NCI-H1048 (cell line): ENCODE results near the gene ADM2.
"Not testable (repeated sequence)": the region's sequence is repeated elsewhere in the genome, so short reads cannot be mapped to it uniquely, and the experiment has no call there.

Experiments
- DNase-seq: peaks from one replicate; lab custom pipeline; 2025; lab: John Stamatoyannopoulos, UW

Gene ADM2, protein sequence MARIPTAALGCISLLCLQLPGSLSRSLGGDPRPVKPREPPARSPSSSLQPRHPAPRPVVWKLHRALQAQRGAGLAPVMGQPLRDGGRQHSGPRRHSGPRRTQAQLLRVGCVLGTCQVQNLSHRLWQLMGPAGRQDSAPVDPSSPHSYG

DNA sequence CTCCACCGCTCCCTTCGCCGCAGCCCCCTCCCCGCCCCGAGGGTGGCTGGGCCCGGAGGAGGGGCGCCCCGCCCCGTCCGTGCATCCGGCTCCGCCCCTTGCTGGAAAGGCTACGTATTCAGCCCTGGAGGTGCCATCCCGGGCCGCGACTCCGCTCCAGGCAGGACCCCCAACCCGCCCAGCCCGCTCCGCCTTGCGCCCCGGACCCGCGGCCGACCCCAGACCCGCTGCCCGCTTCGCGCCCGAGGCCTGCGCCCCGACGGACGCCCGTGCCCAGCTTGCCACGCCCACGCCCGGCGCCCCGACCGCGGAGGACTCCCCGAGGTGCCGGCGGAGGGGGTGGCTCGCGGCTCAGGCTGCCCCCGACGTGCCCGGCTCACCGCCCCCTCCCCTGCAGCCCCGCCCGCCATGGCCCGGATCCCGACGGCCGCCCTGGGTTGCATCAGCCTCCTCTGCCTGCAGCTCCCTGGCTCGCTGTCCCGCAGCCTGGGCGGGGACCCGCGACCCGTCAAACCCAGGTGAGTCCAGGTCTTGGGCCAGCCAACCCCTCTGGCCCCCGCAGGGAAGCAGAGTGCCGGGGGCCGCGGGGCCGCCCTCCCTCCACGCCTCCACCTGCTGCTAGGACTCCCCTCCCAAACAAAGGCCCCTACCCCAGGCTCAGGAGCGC, at the start of gene ADM2:
Gene ADM2, plus strand, starts transcription at position 104 of the 667 bp plus-strand sequence. Its CDS starts 305 bp downstream, at position 409.
- no peak for DNase-seq

GRCh38 chr22:50432131-50432876, 49.0 kb upstream of the ADM2 start:
- DNase-seq: no peak

- DNase-seq: not testable (repeated sequence)
Measured at GRCh38 chr22:50432877-50433510, 48.3 kb upstream of the ADM2 start.

DNA sequence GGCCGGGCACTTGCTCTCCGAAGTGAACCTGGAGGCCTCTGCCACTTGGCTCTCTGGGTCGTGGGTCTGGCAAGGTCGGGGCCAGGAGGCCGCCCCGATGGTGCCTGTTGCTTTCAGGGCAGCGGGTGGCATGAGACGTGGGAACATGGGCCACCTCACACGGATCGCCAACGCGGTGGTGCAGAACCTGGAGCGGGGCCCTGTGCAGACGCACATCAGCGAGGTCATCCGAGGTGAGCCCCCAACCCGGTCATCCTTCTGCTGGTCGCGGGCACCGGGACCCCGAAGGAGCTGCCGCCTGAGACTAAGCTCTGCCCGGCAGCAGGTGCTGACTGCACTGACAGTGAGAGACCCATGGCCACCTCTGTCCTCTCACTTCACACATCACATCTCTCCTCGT, 46.5 kb upstream of the ADM2 start:
- DNase-seq: no peak

DNA sequence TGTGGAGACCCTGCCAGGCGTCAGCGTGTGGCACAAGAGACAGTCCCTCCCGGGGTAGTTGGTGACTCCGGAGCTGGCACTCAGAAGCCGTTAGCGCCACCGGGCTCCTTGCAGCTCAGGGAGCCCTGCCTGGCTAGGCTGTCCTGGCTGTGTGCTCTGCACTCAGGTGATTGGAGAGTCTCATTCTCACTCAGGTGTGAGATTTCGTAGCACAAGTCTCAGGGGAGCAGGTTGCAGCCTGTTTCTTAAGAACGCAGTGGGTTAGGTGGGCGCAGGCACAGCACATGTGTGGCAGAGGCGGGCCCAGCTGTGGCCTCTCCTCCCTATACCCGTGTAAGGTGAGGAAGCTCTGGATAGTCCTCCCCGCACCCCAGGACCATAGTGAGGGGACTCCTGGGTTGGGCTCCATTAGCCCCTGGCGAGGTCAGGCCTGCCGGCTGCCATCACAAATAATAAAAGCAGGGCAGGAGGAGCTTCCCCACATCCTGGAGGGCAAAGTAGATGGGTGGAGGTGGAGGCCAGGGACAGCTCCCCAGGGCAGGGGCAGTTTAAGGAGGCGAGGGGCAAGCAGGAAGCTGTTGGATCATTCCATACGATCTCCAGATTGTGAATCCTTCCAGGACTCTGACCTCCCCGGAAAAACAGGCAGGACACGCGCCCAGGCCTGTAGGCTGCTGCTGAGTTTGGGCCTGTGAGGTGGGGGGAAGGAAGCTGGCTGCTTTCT, 45.9 kb upstream of the ADM2 start:
- no peak for DNase-seq

DNA sequence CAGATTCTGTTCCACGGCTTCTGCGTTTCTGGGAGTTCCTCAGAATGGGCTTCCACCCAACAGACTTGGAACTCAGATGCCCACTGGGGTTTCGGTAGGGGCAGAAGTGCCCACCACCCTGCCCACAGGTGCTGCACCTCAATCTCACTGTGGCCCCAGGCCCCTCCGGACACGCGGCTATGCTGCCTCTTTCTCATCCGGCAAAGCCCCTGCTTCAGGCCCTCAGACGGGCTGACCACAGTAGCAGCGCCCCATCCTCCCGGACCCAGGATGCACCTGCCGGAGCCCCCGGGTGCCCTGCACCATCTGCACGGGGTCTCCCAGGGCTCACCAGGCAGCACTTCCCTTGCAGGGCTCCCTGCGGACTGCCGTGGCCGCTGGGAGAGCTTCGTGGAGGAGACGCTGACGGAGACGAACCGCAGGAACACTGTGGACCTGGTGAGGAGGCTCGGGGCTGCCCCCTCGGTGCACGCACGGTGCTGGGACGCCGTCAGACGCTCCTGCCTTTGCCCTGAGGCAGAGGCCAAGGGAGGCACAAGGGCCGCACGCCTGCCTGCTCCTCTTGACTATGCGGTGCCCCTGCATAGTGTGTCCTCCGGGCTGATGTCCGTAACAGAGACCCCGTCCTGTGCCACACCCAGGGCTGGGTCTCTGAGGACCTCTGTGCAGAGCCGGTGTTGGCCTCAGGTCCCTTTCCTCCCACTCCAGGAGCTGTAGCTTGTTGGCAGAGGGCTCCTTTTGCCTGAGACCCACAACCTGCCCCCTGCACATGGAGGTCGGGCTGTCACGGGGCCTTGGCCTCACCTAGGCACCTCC, 45.1 kb upstream of the ADM2 start:
- no peak for DNase-seq

- DNase-seq: no peak
Measured at GRCh38 chr22:50436841-50437341, 44.5 kb upstream of the ADM2 start.

GRCh38 chr22:50437511-50438304, 43.6 kb upstream of the ADM2 start:
- no peak for DNase-seq

DNA sequence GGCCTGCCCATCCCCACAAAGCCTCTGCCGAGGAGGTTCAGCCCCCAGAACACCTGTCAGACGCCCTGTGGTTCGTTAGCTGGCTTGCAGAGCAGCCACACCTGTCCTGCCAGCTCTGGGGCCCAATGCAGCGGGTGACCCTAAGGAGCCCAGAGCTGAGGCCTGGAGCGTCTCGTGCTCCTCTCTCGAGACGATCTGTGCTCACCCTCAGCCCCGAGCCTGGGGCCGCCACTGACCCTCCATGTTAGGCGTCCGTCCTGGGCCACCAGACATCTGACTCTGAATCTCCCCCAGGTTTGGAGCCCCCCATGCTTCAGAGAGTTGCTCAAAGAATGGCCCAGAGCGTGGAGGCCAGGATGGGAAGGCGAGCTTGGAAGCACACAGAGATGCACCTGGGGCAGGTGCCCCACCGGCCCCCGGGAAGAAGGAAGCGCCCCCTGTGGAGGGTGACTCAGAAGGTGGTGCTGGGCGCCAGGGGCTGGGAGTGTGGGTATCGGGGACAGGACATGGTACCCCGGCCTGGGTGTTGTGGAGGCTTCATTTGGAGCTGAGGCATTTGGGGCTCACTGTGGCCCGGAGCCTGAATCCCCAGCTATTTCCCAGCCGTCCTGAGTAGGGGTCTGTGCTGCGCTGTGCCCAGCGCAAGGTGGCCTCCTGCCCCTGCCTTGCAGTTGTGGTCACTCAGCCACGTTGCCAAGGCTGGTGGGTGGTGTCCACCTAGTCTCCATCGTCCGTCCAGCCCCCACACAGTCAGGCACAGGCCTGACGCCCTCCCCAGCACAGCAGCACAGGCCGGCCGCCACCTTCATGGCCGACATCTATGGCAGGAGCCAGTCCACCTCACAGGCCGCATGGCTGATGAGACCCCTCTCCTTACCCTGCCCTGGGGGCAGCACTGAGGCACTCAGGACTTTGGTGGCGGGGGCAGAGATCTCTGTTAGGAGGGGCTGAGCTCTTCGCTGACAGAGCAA, 42.8 kb upstream of the ADM2 start:
- no peak for DNase-seq

DNA sequence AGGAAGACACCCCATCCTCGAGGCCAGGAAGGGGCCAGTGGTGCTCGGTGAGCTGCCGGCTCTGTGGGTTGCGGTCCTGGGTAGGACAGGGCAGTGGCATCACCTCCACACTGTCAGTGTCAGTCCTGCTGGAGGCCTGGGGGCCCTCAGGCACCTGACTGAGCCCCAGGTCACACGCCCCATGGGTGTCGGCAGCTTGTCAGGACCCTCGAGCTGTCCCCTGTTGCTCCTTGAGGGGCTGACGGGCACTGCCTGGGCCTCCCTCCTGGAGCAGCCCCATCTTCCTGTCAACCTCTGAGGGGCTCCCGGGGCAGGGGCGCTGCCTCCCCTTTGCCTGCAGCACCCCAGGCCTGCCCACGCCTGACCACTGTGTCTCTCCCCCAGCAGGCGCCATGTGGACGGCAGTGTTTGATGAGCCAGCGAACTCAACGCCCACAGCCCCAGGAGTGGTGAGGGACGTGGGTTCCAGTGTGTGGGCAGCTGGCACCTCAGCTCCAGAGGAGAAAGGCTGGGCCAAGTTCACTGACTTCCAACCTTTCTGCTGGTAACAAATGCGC, 42.0 kb upstream of the ADM2 start:
- DNase-seq: no peak

DNA sequence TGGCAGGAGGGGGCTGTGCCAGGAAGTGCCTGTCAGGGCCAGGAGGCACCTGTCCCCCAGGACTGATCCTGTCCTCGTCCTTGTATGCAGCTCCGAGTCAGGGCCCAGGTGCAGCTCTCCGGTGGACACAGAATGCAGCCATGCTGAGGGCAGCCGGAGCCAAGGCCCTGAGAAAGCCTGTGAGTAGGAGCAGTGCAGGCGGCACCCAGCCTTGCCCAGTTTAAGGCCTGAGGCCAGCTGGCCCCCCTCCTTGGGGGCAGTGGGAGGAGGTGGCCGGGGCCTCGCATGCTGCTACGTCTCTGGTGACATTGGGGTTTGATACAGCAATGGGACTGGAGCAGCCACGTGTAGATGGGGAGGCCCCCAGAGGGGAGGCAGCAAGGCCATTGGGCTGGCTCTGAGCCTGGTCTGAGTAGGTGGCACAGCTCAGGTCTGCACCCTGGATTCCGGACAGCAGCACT, 41.4 kb upstream of the ADM2 start:
- DNase-seq: no peak

- DNase-seq: no peak
Measured at GRCh38 chr22:50440544-50441249, 40.6 kb upstream of the ADM2 start.

DNA sequence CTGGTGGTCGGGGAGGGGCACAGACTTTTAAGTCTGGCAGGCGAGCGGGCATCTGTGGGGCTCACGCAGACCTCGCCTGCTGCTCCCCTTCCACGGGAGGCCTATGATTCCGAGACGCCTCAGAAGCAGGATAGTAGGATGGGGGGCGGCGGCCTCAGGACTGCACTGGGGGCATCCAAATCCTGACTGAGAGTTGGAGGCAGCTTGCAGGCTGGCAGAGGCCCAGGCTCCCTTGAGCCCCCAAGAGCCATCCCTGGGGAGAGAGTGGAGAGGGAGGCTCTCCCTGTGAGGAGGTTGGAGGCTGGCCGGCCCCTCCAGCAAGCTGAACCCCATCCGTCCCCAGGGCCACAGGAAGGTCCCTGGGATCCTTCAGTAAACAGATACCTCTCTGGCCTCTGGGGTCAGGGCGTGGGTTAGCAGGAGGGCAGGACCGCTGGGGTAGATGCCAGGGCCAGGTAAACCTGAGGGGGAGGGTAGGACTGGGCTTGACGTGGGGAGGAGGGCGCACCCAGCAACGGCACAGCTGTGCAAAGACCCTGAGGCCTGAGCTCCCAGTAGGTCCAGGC, 39.8 kb upstream of the ADM2 start:
- no peak for DNase-seq

DNA sequence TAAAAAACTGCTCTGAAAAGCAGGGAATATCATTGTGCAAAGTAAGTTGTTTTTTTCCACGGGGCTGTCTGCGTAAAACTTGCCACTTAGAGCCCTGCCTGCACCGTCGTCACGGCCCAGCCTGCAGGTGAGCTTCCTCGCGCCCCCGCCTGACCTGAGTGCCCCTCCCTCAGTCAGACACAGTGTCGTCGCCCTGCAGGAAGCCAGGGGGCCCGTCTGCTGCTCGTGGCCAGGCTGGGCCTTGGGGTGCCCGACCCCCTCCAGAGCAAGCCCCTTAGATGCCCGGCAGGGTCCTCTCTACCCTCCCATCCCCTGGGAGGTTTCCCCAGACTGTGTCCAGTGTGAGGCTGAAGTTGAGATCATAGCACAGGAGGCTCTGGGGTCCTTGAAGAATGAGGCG, 38.1 kb upstream of the ADM2 start:
- no peak for DNase-seq

- DNase-seq: no peak
Measured at GRCh38 chr22:50443801-50444625, 37.3 kb upstream of the ADM2 start.

DNA sequence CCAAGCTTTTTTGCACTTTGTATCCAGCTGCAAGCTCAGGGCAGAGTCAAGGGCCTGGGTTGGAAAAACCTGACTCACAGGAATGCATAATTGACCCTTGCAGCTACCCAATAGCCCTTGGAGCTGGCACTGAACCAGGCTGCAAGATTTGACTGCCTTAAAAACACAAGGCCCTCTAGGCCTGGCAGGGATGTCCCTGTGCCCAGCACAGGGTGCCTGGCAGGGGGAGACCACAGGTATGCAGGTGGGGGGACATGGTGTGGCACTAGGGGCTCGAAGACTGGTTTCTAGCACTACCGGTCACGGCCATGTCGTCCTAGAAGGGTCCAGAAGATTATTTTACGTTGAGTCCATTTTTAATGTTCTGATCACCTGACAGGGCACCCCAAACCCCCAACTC, 36.7 kb upstream of the ADM2 start:
- no peak for DNase-seq
